ENCODE results near the gene RANBP17. TPM values are rescaled to one million over a fixed set of nuclear protein-coding genes. Genes with fewer than 3 reads are reported as not detected.
A peak's percentile ranks its signal among the peaks of the same experiment; 100 is the strongest.

The RANBP17 gene
- total and polyA plus RNA-seq, 2 donors (not counting 1 experiment from before 2014, with no cell fraction given), result 3.1 to 3.5 TPM

- no peak overlapping the region for H3K4me2 ChIP-seq (ENCODE audit: extremely low read depth, insufficient read depth, low read length)
- H2AFZ ChIP-seq (ENCODE audit: low read length), result no peak overlapping the region
- DNase-seq (ENCODE audit: low read depth in 2 of 2), result peak in 1 of 2 donors; percentile 41
Measured at GRCh38 chr5:171311322-171312077, 449.7 kb downstream of the RANBP17 start.

GRCh38 chr5:171312129-171312974 lies 450.5 kb downstream of the RANBP17 start:
- peak in 1 of 2 donors; percentile 20 for DNase-seq (ENCODE audit: low read depth in 2 of 2)
- Histone ChIP-seq H3K4me3 (replicated peaks in 1 of 4; ENCODE audit: control extremely low read depth in 1 of 4, insufficient read depth in 1 of 4, low read depth in 3 of 4, low read length in 4 of 4) (peak overlapping the region in 1 of 4 experiments; percentile 4), H3K9me3 (ENCODE audit: control insufficient read depth, insufficient read depth, low read depth, low read length) (no peaks in the 10 kb centered on the region), H3K4me1 (ENCODE audit: control insufficient read depth, extremely low read depth, insufficient read depth, low read length) (no peaks in the 10 kb centered on the region), H3K9ac (ENCODE audit: insufficient read depth, low read length) (no peak overlapping the region), H3K27ac (ENCODE audit: insufficient read depth, low read length) (no peak overlapping the region), H3K4me2 (ENCODE audit: extremely low read depth, insufficient read depth, low read length) (peak overlapping the region; percentile 13), H3K27me3 (ENCODE audit: control insufficient read depth, insufficient read depth, low read length) (peaks cover 82% of the 10 kb centered on the region), H3K36me3 (ENCODE audit: control insufficient read depth, insufficient read depth, low read length) (no peaks in the 10 kb centered on the region), H2AFZ (ENCODE audit: low read length) (no peak overlapping the region), H3K79me2 (ENCODE audit: control insufficient read depth, insufficient read depth, low read length) (no peaks in the 10 kb centered on the region), H4K20me1 (ENCODE audit: control insufficient read depth, extremely low read depth, insufficient read depth, low read length) (no peaks in the 10 kb centered on the region)
- TF ChIP-seq, protein P1, sequence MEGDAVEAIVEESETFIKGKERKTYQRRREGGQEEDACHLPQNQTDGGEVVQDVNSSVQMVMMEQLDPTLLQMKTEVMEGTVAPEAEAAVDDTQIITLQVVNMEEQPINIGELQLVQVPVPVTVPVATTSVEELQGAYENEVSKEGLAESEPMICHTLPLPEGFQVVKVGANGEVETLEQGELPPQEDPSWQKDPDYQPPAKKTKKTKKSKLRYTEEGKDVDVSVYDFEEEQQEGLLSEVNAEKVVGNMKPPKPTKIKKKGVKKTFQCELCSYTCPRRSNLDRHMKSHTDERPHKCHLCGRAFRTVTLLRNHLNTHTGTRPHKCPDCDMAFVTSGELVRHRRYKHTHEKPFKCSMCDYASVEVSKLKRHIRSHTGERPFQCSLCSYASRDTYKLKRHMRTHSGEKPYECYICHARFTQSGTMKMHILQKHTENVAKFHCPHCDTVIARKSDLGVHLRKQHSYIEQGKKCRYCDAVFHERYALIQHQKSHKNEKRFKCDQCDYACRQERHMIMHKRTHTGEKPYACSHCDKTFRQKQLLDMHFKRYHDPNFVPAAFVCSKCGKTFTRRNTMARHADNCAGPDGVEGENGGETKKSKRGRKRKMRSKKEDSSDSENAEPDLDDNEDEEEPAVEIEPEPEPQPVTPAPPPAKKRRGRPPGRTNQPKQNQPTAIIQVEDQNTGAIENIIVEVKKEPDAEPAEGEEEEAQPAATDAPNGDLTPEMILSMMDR (conservative IDR thresholded peaks at IDR 0.05 in 1 of 2, IDR thresholded peaks at IDR 0.05 in 1 of 2; ENCODE audit: low read depth in 1 of 2, low read length in 2 of 2), result no peak
- peak; percentile 77 for TF ChIP-seq EZH2 (IDR thresholded peaks at IDR 0.05; ENCODE audit: low read length, missing control alignments)

More at GRCh38 chr5:171311322-171312077, 449.7 kb downstream of the RANBP17 start:
- Histone ChIP-seq H3K9me3 (ENCODE audit: control insufficient read depth, insufficient read depth, low read depth, low read length) (no peaks in the 10 kb centered on the region), H3K4me1 (ENCODE audit: control insufficient read depth, extremely low read depth, insufficient read depth, low read length) (no peaks in the 10 kb centered on the region), H3K27me3 (ENCODE audit: control insufficient read depth, insufficient read depth, low read length) (peaks cover 82% of the 10 kb centered on the region), H3K79me2 (ENCODE audit: control insufficient read depth, insufficient read depth, low read length) (no peaks in the 10 kb centered on the region), H3K27ac (ENCODE audit: insufficient read depth, low read length) (no peak overlapping the region), H3K9ac (ENCODE audit: insufficient read depth, low read length) (no peak overlapping the region), H3K4me3 (replicated peaks in 1 of 4; ENCODE audit: control extremely low read depth in 1 of 4, insufficient read depth in 1 of 4, low read depth in 3 of 4, low read length in 4 of 4) (no peak overlapping the region), H4K20me1 (ENCODE audit: control insufficient read depth, extremely low read depth, insufficient read depth, low read length) (no peaks in the 10 kb centered on the region), H3K36me3 (ENCODE audit: control insufficient read depth, insufficient read depth, low read length) (no peaks in the 10 kb centered on the region)
- TF ChIP-seq, protein P1 (conservative IDR thresholded peaks at IDR 0.05 in 1 of 2, IDR thresholded peaks at IDR 0.05 in 1 of 2; ENCODE audit: low read depth in 1 of 2, low read length in 2 of 2), result no peak
- TF ChIP-seq EZH2 (IDR thresholded peaks at IDR 0.05; ENCODE audit: low read length, missing control alignments), result peak; percentile 73

Data from fibroblast of lung (primary cell).